GM18868 (cell line): ENCODE data around the gene WNT7A.
A peak's percentile ranks its signal among the peaks of the same experiment; 100 is the strongest.

Source experiments
- ATAC-seq: cut with Tn5 transposase; IDR thresholded peaks from one replicate; pipeline ENCODE4 v1.9.1; 2021; ENCODE audit warnings: mild to moderate bottlenecking, moderate library complexity; ENCODE audit not compliant: unreplicated experiment

WNT7A gene

GRCh38 chr3:13885704-13886010 lies 5.8 kb upstream of the WNT7A start:
- ATAC-seq, result no peak

- peak; percentile 60 for ATAC-seq
Measured at GRCh38 chr3:13884851-13885703, 5.2 kb upstream of the WNT7A start.

- no peak for ATAC-seq
Measured at GRCh38 chr3:13883681-13884080, 3.8 kb upstream of the WNT7A start.

- no peak for ATAC-seq
Measured at GRCh38 chr3:13882876-13883275, 3.0 kb upstream of the WNT7A start.

- no peak for ATAC-seq
Measured at GRCh38 chr3:13881536-13882410, 1.9 kb upstream of the WNT7A start.

- ATAC-seq, result no peak
Measured at GRCh38 chr3:13880811-13881156, 913 bp upstream of the WNT7A start.

- no peak for ATAC-seq
Measured at GRCh38 chr3:13879102-13879945, 547 bp downstream of the WNT7A start.

- no peak for ATAC-seq
Measured at GRCh38 chr3:13878281-13879101, 1.4 kb downstream of the WNT7A start.

GRCh38 chr3:13877911-13878280 lies 2.0 kb downstream of the WNT7A start:
- ATAC-seq, result no peak

GRCh38 chr3:13876451-13877100 lies 3.3 kb downstream of the WNT7A start:
- ATAC-seq, result no peak

- no peak for ATAC-seq
Measured at GRCh38 chr3:13874891-13875290, 5.0 kb downstream of the WNT7A start.

GRCh38 chr3:13873818-13874217 lies 6.1 kb downstream of the WNT7A start:
- ATAC-seq, result no peak

- no peak for ATAC-seq
Measured at GRCh38 chr3:13872451-13872850, 7.4 kb downstream of the WNT7A start.

- no peak for ATAC-seq
Measured at GRCh38 chr3:13871791-13872190, 8.1 kb downstream of the WNT7A start.

GRCh38 chr3:13870902-13871301 lies 9.0 kb downstream of the WNT7A start:
- no peak for ATAC-seq

GRCh38 chr3:13869761-13870343 lies 10.0 kb downstream of the WNT7A start:
- no peak for ATAC-seq

- no peak for ATAC-seq
Measured at GRCh38 chr3:13868844-13869724, 10.8 kb downstream of the WNT7A start.

GRCh38 chr3:13867732-13868131 lies 12.1 kb downstream of the WNT7A start:
- ATAC-seq, result no peak
